Liver (tissue), 9 donors: Measurements from ENCODE around the gene MNAT1. TPM values are rescaled to one million over a fixed set of nuclear protein-coding genes. Genes with fewer than 3 reads are reported as not detected.

Experiments
- DNase-seq: peaks from one replicate; pipeline ENCODE4 v3.0.0-alpha.2; 2017; ENCODE audit warnings: low spot score
- H3K27ac ChIP-seq, 2 donors: one replicate each; pipeline ENCODE4 v1.7.0; 2013; ENCODE audit warnings: inconsistent platforms in 2 of 2, low read length in 2 of 2, control low read depth in 1 of 2, low read depth in 1 of 2, mild to moderate bottlenecking in 1 of 2
- H3K27me3 ChIP-seq, 4 donors: one replicate each; pipeline versions ENCODE4 v1.6.1 to v1.7.0; 2013; ENCODE audit warnings: low read length in 3 of 4, inconsistent platforms in 1 of 4, mild to moderate bottlenecking in 1 of 4, moderate library complexity in 1 of 4; ENCODE audit not compliant: control insufficient read depth in 4 of 4, insufficient read depth in 4 of 4
- H3K36me3 ChIP-seq, 4 donors: one replicate each; pipeline versions ENCODE4 v1.6.1 to v1.7.0; 2013; ENCODE audit warnings: low read length in 3 of 4, mild to moderate bottlenecking in 3 of 4, low read depth in 1 of 4, moderate library complexity in 1 of 4; ENCODE audit not compliant: control insufficient read depth in 4 of 4, insufficient read depth in 3 of 4
- H3K4me1 ChIP-seq, 4 donors: one replicate each; pipeline versions ENCODE4 v1.6.1 to v1.7.0; 2013; ENCODE audit warnings: low read length in 3 of 4, mild to moderate bottlenecking in 3 of 4, moderate library complexity in 1 of 4; ENCODE audit not compliant: control insufficient read depth in 4 of 4, insufficient read depth in 4 of 4
- H3K4me3 ChIP-seq, 3 donors: one replicate each; pipeline versions ENCODE4 v1.6.1 to v1.7.0; 2013; ENCODE audit warnings: low read length in 3 of 3, control low read depth in 1 of 3, low read depth in 1 of 3, mild to moderate bottlenecking in 1 of 3
- H3K9ac ChIP-seq, 2 donors: one replicate each; pipeline ENCODE4 v1.7.0; 2013; ENCODE audit warnings: low read length in 2 of 2, mild to moderate bottlenecking in 2 of 2, moderate library complexity in 2 of 2, control low read depth in 1 of 2, low read depth in 1 of 2
- H3K9me3 ChIP-seq, 4 donors: one replicate each; pipeline versions ENCODE4 v1.6.1 to v1.7.0; 2013; ENCODE audit warnings: low read length in 3 of 4; ENCODE audit not compliant: control insufficient read depth in 4 of 4
- CTCF ChIP-seq: fragments of 150-350 bp; IDR thresholded peaks from 2 replicates; pipeline ENCODE4 v1.5.1; 2017; ENCODE audit warnings: improper control_type of control experiment, low read depth, low read length; ENCODE audit not compliant: missing input control
- EGR1 ChIP-seq, 2 donors: IDR thresholded peaks; 2 replicates each; pipeline ENCODE4 v1.6.1; 2016 to 2018; ENCODE audit warnings: antibody characterized with exemption in 2 of 2, low read depth in 2 of 2
- FOXA1 ChIP-seq: IDR thresholded peaks from 2 replicates; pipeline ENCODE4 v1.6.1; 2016; ENCODE audit warnings: antibody characterized with exemption
- FOXA2 ChIP-seq: IDR thresholded peaks from 2 replicates; pipeline ENCODE4 v1.6.1; 2016; ENCODE audit warnings: antibody characterized with exemption
- GABPA ChIP-seq, 2 donors: IDR thresholded peaks in 1 of 2; conservative IDR thresholded peaks in 1 of 2; 2 replicates each; pipeline ENCODE4 v1.6.1; 2016; ENCODE audit warnings: antibody characterized with exemption in 2 of 2, mild to moderate bottlenecking in 1 of 2, moderate library complexity in 1 of 2
- HNF4A ChIP-seq, 2 donors: conservative IDR thresholded peaks; 2 replicates each; pipeline ENCODE4 v1.6.1; 2016; ENCODE audit warnings: antibody characterized with exemption in 2 of 2, mild to moderate bottlenecking in 2 of 2
- HNF4G ChIP-seq: IDR thresholded peaks from 2 replicates; pipeline ENCODE4 v1.6.1; 2016; ENCODE audit warnings: antibody characterized with exemption
- JUND ChIP-seq, 2 donors: IDR thresholded peaks; 2 replicates each; pipeline ENCODE4 v1.6.1; 2016; ENCODE audit warnings: antibody characterized with exemption in 2 of 2
- MAX ChIP-seq: IDR thresholded peaks from 2 replicates; pipeline ENCODE4 v1.6.1; 2016; ENCODE audit warnings: antibody characterized with exemption
- NR2F2 ChIP-seq: IDR thresholded peaks from 2 replicates; pipeline ENCODE4 v1.6.1; 2016; ENCODE audit warnings: antibody characterized with exemption
- RAD21 ChIP-seq, 2 donors: IDR thresholded peaks; 2 replicates each; pipeline ENCODE4 v1.6.1; 2016; ENCODE audit warnings: antibody characterized with exemption in 2 of 2, mild to moderate bottlenecking in 2 of 2
- RXRA ChIP-seq, 2 donors: IDR thresholded peaks; 2 replicates each; pipeline ENCODE4 v1.6.1; 2017 to 2018; ENCODE audit warnings: antibody characterized with exemption in 2 of 2, mild to moderate bottlenecking in 1 of 2
- SP1 ChIP-seq: IDR thresholded peaks from 2 replicates; pipeline ENCODE4 v1.6.1; 2018; ENCODE audit warnings: antibody characterized with exemption, mild to moderate bottlenecking
- TAF1 ChIP-seq: conservative IDR thresholded peaks from 2 replicates; pipeline ENCODE4 v1.6.1; 2016; ENCODE audit warnings: antibody characterized with exemption, mild to moderate bottlenecking
- YY1 ChIP-seq: IDR thresholded peaks from 2 replicates; pipeline ENCODE4 v1.6.1; 2016; ENCODE audit warnings: antibody characterized with exemption, mild to moderate bottlenecking
- ZBTB33 ChIP-seq: IDR thresholded peaks from 2 replicates; pipeline ENCODE4 v1.6.1; 2016; ENCODE audit warnings: antibody characterized with exemption
- WGBS: extraction: QIAGEN DNeasy Blood & Tissue Kit; methylation state at CpG from one replicate; pipeline ENCODE4 v1.1.7; 2013; 5-methylcytosine and 5-hydroxymethylcytosine counted together
- polyA plus RNA-seq, 2 donors: library from polyadenylated mRNA; stranded (reverse) in 1 of 2; unstranded in 1 of 2; fragments of 200-250 nt in 1 of 2; fragments of >200 nt in 1 of 2; fragmentation: Nextera tagmentation in 1 of 2; extraction: Ambion mirVana in 1 of 2; gene quantifications; one replicate each; pipeline versions ENCODE4 v1.2.1 to v1.2.3, GENCODE V29; 2013 to 2015
- total RNA-seq, 2 donors: library from RNA; depleted of rRNA; stranded (reverse); fragments of >200 nt; gene quantifications; one replicate each; pipeline ENCODE4 v1.2.3, GENCODE V29; 2014
- TF ChIP-seq, protein P1 (sequence below): IDR thresholded peaks from 2 replicates; pipeline ENCODE4 v1.6.1; 2016; ENCODE audit warnings: antibody characterized with exemption
- TF ChIP-seq, protein P2 (sequence below): IDR thresholded peaks from 2 replicates; pipeline ENCODE4 v1.6.1; 2016; ENCODE audit warnings: antibody characterized with exemption, mild to moderate bottlenecking
- donor health status: healthy.
- donor health status: healthy.
- donor health status: healthy.
- donor health status: healthy.
- donor health status: healthy.

The MNAT1 gene
- total and polyA plus RNA-seq, 4 donors = 8.9 to 18.5 (median 14.6) TPM

- 82% methylated on average over 4 of the region's 4 CpGs for WGBS
- DNase-seq = no peak
- no peak overlapping the region for H3K9ac ChIP-seq
- no peak overlapping the region for H3K27ac ChIP-seq
- no peak overlapping the region for H3K4me3 ChIP-seq
- no peak for TF ChIP-seq YY1
- no peak for TF ChIP-seq EGR1 (IDR thresholded peaks at IDR 0.05; ENCODE audit: low read depth in 2 of 2)
- no peak for TF ChIP-seq TAF1
- no peak for TF ChIP-seq HNF4A (conservative IDR thresholded peaks at IDR 0.05)
- no peak for TF ChIP-seq MAX
- TF ChIP-seq, protein P1, sequence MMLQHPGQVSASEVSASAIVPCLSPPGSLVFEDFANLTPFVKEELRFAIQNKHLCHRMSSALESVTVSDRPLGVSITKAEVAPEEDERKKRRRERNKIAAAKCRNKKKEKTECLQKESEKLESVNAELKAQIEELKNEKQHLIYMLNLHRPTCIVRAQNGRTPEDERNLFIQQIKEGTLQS = no peak
- no peak for TF ChIP-seq RAD21 (IDR thresholded peaks at IDR 0.05)
- TF ChIP-seq CTCF = no peak
- TF ChIP-seq FOXA1 = no peak
- TF ChIP-seq HNF4G = no peak
- TF ChIP-seq, protein P2, sequence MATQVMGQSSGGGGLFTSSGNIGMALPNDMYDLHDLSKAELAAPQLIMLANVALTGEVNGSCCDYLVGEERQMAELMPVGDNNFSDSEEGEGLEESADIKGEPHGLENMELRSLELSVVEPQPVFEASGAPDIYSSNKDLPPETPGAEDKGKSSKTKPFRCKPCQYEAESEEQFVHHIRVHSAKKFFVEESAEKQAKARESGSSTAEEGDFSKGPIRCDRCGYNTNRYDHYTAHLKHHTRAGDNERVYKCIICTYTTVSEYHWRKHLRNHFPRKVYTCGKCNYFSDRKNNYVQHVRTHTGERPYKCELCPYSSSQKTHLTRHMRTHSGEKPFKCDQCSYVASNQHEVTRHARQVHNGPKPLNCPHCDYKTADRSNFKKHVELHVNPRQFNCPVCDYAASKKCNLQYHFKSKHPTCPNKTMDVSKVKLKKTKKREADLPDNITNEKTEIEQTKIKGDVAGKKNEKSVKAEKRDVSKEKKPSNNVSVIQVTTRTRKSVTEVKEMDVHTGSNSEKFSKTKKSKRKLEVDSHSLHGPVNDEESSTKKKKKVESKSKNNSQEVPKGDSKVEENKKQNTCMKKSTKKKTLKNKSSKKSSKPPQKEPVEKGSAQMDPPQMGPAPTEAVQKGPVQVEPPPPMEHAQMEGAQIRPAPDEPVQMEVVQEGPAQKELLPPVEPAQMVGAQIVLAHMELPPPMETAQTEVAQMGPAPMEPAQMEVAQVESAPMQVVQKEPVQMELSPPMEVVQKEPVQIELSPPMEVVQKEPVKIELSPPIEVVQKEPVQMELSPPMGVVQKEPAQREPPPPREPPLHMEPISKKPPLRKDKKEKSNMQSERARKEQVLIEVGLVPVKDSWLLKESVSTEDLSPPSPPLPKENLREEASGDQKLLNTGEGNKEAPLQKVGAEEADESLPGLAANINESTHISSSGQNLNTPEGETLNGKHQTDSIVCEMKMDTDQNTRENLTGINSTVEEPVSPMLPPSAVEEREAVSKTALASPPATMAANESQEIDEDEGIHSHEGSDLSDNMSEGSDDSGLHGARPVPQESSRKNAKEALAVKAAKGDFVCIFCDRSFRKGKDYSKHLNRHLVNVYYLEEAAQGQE = no peak
- no peak for TF ChIP-seq RXRA (IDR thresholded peaks at IDR 0.05)
- no peak for TF ChIP-seq NR2F2
- no peak for TF ChIP-seq GABPA (IDR thresholded peaks at IDR 0.05 in 1 of 2, conservative IDR thresholded peaks at IDR 0.05 in 1 of 2)
- no peak for TF ChIP-seq FOXA2
- no peak for TF ChIP-seq JUND (IDR thresholded peaks at IDR 0.05)
- TF ChIP-seq ZBTB33 = no peak
- TF ChIP-seq SP1 = no peak
- H3K27me3 ChIP-seq = no peaks in the 10 kb centered on the region
- peaks cover 4 to 18% (median 11%) of the 10 kb centered on the region in 4 donors for H3K4me1 ChIP-seq
- H3K36me3 ChIP-seq = no peaks in the 10 kb centered on the region
- H3K9me3 ChIP-seq = no peaks in the 10 kb centered on the region
Observed at GRCh38 chr14:60738843-60739508, 4.4 kb downstream of the MNAT1 start.
